RPMI8226 (cell line): ENCODE measurements around the gene PNMA3.
"Not testable (repeated sequence)": the region's sequence is repeated elsewhere in the genome, so short reads cannot be mapped to it uniquely, and the experiment has no call there.

ENCODE experiments used
- DNase-seq: peaks from one replicate; pipeline ENCODE4 v3.0.0-alpha.2; 2015

PNMA3 gene

GRCh38 chrX:153074935-153075334 lies 18.7 kb downstream of the PNMA3 start:
- DNase-seq: no peak

- no peak for DNase-seq
Measured at GRCh38 chrX:153075366-153075765, 19.1 kb downstream of the PNMA3 start.

- DNase-seq: not testable (repeated sequence)
Measured at GRCh38 chrX:153077437-153078135, 21.3 kb downstream of the PNMA3 start.

GRCh38 chrX:153083238-153083923 lies 27.1 kb downstream of the PNMA3 start:
- DNase-seq: not testable (repeated sequence)

- no peak for DNase-seq
Measured at GRCh38 chrX:153102418-153102817, 46.1 kb downstream of the PNMA3 start.

- DNase-seq: not testable (repeated sequence)
Measured at GRCh38 chrX:153104959-153105358, 48.7 kb downstream of the PNMA3 start.

- DNase-seq: not testable (repeated sequence)
Measured at GRCh38 chrX:153106092-153106801, 50.0 kb downstream of the PNMA3 start.
